A673 (cell line): ENCODE measurements around the gene SEC31B. TPM values are rescaled to one million over a fixed set of nuclear protein-coding genes. Genes with fewer than 3 reads are reported as not detected.

Source experiments
- Bru-seq: library from RNA; stranded (reverse); fragments of 400-500 nt; gene quantifications from one replicate; lab custom pipeline; 2021; lab: Mats Ljungman, UMichigan
- BruChase-seq, 2 experiments: library from RNA; stranded (reverse); fragments of 400-500 nt; gene quantifications; one replicate each; lab custom pipeline; 2021; lab: Mats Ljungman, UMichigan
- BruUV-seq: library from RNA; stranded (reverse); fragments of 400-500 nt; replicated peaks from 2 replicates; lab custom pipeline; 2021; lab: Mats Ljungman, UMichigan
- CTCF ChIA-PET: fragments of 300-600 bp; sonication (Branson Sonifier 250); formaldehyde crosslinking; loops from one replicate; lab custom pipeline; 2022; ENCODE audit warnings: antibody characterized with exemption; lab: Charles Lee
- POLR2A ChIA-PET: fragments of 300-600 bp; sonication (Branson Sonifier 250); formaldehyde crosslinking; loops from one replicate; lab custom pipeline; 2022; ENCODE audit warnings: antibody characterized with exemption; ENCODE audit not compliant: low non-redundant PET; lab: Charles Lee
- DNase-seq: peaks from one replicate; pipeline ENCODE4 v3.0.0-alpha.2; 2015; ENCODE audit warnings: low spot score
- H3K27ac ChIP-seq: fragments of 200-600 bp; sonication (generic); 2 replicates; pipeline ENCODE4 v1.5.1; 2016; ENCODE audit warnings: mixed run types, low read depth, mild to moderate bottlenecking, mixed read lengths, antibody characterized with exemption, low read length; ENCODE audit not compliant: poor library complexity, severe bottlenecking
- H3K27me3 ChIP-seq: fragments of 200-600 bp; sonication (generic); replicated peaks from 2 replicates; pipeline ENCODE4 v1.6.1; 2017; ENCODE audit warnings: mixed run types, low read depth, mild to moderate bottlenecking, mixed read lengths, antibody characterized with exemption, low read length; ENCODE audit not compliant: insufficient read depth, poor library complexity
- H3K36me3 ChIP-seq: fragments of 200-600 bp; sonication (generic); 2 replicates; pipeline ENCODE4 v1.6.1; 2016; ENCODE audit warnings: mixed run types, mild to moderate bottlenecking, mixed read lengths, antibody characterized with exemption, low read length; ENCODE audit not compliant: insufficient read depth, poor library complexity, severe bottlenecking
- H3K4me1 ChIP-seq: fragments of 200-600 bp; sonication (generic); 2 replicates; pipeline ENCODE4 v1.6.1; 2017; ENCODE audit warnings: mixed run types, mild to moderate bottlenecking, mixed read lengths, antibody characterized with exemption, low read length; ENCODE audit not compliant: insufficient read depth, poor library complexity, severe bottlenecking
- H3K4me3 ChIP-seq: fragments of 200-600 bp; sonication (generic); 2 replicates; pipeline ENCODE4 v1.5.1; 2016; ENCODE audit warnings: low read depth, mixed run types, mild to moderate bottlenecking, mixed read lengths, low read length; ENCODE audit not compliant: poor library complexity, severe bottlenecking
- H3K9me3 ChIP-seq: fragments of 200-600 bp; sonication (generic); 2 replicates; pipeline ENCODE4 v1.6.1; 2016; ENCODE audit warnings: mixed run types, low read depth, mild to moderate bottlenecking, mixed read lengths, antibody characterized with exemption, low read length; ENCODE audit not compliant: poor library complexity, severe bottlenecking
- CTCF ChIP-seq: fragments of 300-800, 200-600 bp; sonication (generic); conservative IDR thresholded peaks from 2 replicates; pipeline ENCODE4 v1.5.1; 2017; ENCODE audit warnings: low read depth, mild to moderate bottlenecking, antibody characterized with exemption, low read length, moderate library complexity, mixed read lengths
- EZH2 ChIP-seq: fragments of 200-600 bp; sonication (generic); IDR thresholded peaks from 2 replicates; pipeline ENCODE4 v1.6.1; 2017; ENCODE audit warnings: borderline replicate concordance, low read depth, mild to moderate bottlenecking, mixed read lengths, antibody characterized with exemption, low read length; ENCODE audit not compliant: poor library complexity, severe bottlenecking
- intact Hi-C: fragments of 100-400 bp; cut with micrococcal nuclease; formaldehyde crosslinking; loops from one replicate; pipeline ENCODE4 v1.10.0; 2022; ENCODE audit not compliant: unreplicated experiment
- long read RNA-seq: library from polyadenylated mRNA; stranded (forward); transcript quantifications from one replicate; pipeline ENCODE4 v2.0.0, GENCODE V29; 2022
- total RNA-seq: library from RNA; stranded (reverse); gene quantifications from 2 replicates; pipeline ENCODE4 v1.2.3, GENCODE V29; 2021

SEC31B gene
- total RNA-seq, result 3.8 and 4.7 TPM in 2 replicates
- percentile 39 among the genes with signal in this experiment for Bru-seq, nascent RNA
- BruChase-seq, experiment 1, labeled RNA remaining after a 2-hour chase, result percentile 58 among the genes with signal in this experiment
- BruChase-seq, experiment 2, labeled RNA remaining after a 6-hour chase, result percentile 59 among the genes with signal in this experiment
- long read RNA-seq, partial matches to known transcripts, result 0 of 4 reads
- long read RNA-seq, other reads (novel, unspliced or antisense), result 4 of 4 reads

GRCh38 chr10:100519311-100520051, at the start of gene SEC31B:
SEC31B (minus strand) TSS chr10:100519861; CDS start chr10:100516952, 2,909 bp downstream.
- peaks cover 8% of the 10 kb centered on the region for H3K36me3 ChIP-seq
- ChIA-PET CTCF (interaction anchor here (0.6 to 1.9 kb wide), 15 partner anchors 10 to 787 kb away, joined by 3 to 19 read pairs (median 4); partner anchors contain the start of genes CUTC and HIF1AN), POLR2A (no interaction called here)
- DNase-seq, result no peak
- no peaks in the 10 kb centered on the region for H3K9me3 ChIP-seq
- no TSS peak for BruUV-seq
- no peak within 1 kb of the TSS for H3K27ac ChIP-seq
- H3K27me3 ChIP-seq, result no peaks in the 10 kb centered on the region
- intact Hi-C loops, result loop anchor here (5.0 kb wide), 1 partner anchor 672 kb away; no protein-coding TSS in a partner anchor
- peaks cover 7% of the 10 kb centered on the region for H3K4me1 ChIP-seq
- TF ChIP-seq CTCF, result no peak
- peak within 1 kb of the TSS; percentile 50 for H3K4me3 ChIP-seq

GRCh38 chr10:100568912-100569311, 49.3 kb upstream of the SEC31B start:
- intact Hi-C loops, result no loop called here
- TF ChIP-seq EZH2, result no peak
- TF ChIP-seq CTCF, result no peak
- Histone ChIP-seq H3K4me1 (no peaks in the 10 kb centered on the region), H3K27me3 (peaks cover 30% of the 10 kb centered on the region), H3K36me3 (no peaks in the 10 kb centered on the region), H3K4me3 (no peak overlapping the region), H3K27ac (no peak overlapping the region), H3K9me3 (no peaks in the 10 kb centered on the region)
- CTCF ChIA-PET, result no interaction called here
- no peak for DNase-seq
- POLR2A ChIA-PET, result no interaction called here
- BruUV-seq, result no TSS peak

- Histone ChIP-seq H3K27me3 (peaks cover 31% of the 10 kb centered on the region), H3K36me3 (no peaks in the 10 kb centered on the region), H3K4me1 (peaks cover 1% of the 10 kb centered on the region), H3K4me3 (no peak overlapping the region), H3K27ac (no peak overlapping the region), H3K9me3 (no peaks in the 10 kb centered on the region)
- ChIA-PET POLR2A (interaction anchor here (0.7 kb wide), 1 partner anchor 46 kb away, joined by 7 read pairs; no protein-coding TSS in a partner anchor), CTCF (interaction anchor here (0.6 to 1.0 kb wide), 4 partner anchors 311 to 1062 kb away, joined by 3 to 6 read pairs (median 4); no protein-coding TSS in a partner anchor)
- no peak for DNase-seq
- TF ChIP-seq EZH2 (no peak), CTCF (no peak)
- intact Hi-C loops, result no loop called here
- BruUV-seq, result no TSS peak
These were observed 48.2 kb upstream of the SEC31B start for GRCh38 chr10:100567826-100568225.
